ENCODE data around the gene MDFI. TPM values are rescaled to one million over a fixed set of nuclear protein-coding genes. Genes with fewer than 3 reads are reported as not detected.

The MDFI gene
- polyA plus RNA-seq, 1 donor from 2014 or later: 42.5 TPM

DNA sequence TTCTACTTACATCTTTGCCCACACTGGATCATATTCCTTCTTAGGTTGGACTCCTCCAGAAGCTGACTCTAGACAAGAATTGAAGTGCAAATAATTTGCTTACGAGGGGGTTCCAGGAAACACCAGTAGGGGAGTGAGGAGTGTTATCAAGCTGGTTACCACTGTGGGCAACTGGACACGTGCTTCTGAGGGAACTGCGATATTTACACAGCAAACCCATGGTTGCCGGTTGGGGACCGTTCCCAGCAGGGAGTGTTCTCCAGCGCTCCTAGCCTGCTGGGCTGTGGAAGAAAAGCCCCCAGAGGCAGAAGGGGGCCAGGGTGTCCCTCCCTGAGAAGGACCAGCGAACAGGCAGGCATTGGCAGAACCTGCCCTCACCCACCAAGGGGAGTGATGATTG is 21.7 kb downstream of the MDFI start:
- H3K36me3 ChIP-seq (ENCODE audit: insufficient read depth, low read length): no peaks in the 10 kb centered on the region
- no peaks in the 10 kb centered on the region for H3K9me3 ChIP-seq (ENCODE audit: low read length)
- no peaks in the 10 kb centered on the region for H3K9me2 ChIP-seq (ENCODE audit: insufficient read depth, low read length)
- no peaks in the 10 kb centered on the region for H3K79me2 ChIP-seq (replicated peaks; ENCODE audit: insufficient read depth, low read length)
- no peak overlapping the region for H3K27ac ChIP-seq (ENCODE audit: low read length)
- H3K4me3 ChIP-seq (ENCODE audit: low read length): no peak overlapping the region
- no peak for TF ChIP-seq TAF1 (IDR thresholded peaks at IDR 0.05; ENCODE audit: low read depth)
- TF ChIP-seq EZH2 (IDR thresholded peaks at IDR 0.05; ENCODE audit: borderline replicate concordance, insufficient read depth, low read length, poor library complexity, severe bottlenecking): no peak
- TF ChIP-seq RAD21 (conservative IDR thresholded peaks at IDR 0.05): no peak
- no peak for TF ChIP-seq SMC3 (conservative IDR thresholded peaks at IDR 0.05; ENCODE audit: poor library complexity)
- TF ChIP-seq, protein P1, sequence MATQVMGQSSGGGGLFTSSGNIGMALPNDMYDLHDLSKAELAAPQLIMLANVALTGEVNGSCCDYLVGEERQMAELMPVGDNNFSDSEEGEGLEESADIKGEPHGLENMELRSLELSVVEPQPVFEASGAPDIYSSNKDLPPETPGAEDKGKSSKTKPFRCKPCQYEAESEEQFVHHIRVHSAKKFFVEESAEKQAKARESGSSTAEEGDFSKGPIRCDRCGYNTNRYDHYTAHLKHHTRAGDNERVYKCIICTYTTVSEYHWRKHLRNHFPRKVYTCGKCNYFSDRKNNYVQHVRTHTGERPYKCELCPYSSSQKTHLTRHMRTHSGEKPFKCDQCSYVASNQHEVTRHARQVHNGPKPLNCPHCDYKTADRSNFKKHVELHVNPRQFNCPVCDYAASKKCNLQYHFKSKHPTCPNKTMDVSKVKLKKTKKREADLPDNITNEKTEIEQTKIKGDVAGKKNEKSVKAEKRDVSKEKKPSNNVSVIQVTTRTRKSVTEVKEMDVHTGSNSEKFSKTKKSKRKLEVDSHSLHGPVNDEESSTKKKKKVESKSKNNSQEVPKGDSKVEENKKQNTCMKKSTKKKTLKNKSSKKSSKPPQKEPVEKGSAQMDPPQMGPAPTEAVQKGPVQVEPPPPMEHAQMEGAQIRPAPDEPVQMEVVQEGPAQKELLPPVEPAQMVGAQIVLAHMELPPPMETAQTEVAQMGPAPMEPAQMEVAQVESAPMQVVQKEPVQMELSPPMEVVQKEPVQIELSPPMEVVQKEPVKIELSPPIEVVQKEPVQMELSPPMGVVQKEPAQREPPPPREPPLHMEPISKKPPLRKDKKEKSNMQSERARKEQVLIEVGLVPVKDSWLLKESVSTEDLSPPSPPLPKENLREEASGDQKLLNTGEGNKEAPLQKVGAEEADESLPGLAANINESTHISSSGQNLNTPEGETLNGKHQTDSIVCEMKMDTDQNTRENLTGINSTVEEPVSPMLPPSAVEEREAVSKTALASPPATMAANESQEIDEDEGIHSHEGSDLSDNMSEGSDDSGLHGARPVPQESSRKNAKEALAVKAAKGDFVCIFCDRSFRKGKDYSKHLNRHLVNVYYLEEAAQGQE (IDR thresholded peaks at IDR 0.05; ENCODE audit: borderline replicate concordance): no peak
- TF ChIP-seq POLR2AphosphoS5 (IDR thresholded peaks at IDR 0.05): no peak
- no peak for TF ChIP-seq EP300 (conservative IDR thresholded peaks at IDR 0.05; ENCODE audit: poor library complexity, severe bottlenecking)
- TF ChIP-seq, protein P2, sequence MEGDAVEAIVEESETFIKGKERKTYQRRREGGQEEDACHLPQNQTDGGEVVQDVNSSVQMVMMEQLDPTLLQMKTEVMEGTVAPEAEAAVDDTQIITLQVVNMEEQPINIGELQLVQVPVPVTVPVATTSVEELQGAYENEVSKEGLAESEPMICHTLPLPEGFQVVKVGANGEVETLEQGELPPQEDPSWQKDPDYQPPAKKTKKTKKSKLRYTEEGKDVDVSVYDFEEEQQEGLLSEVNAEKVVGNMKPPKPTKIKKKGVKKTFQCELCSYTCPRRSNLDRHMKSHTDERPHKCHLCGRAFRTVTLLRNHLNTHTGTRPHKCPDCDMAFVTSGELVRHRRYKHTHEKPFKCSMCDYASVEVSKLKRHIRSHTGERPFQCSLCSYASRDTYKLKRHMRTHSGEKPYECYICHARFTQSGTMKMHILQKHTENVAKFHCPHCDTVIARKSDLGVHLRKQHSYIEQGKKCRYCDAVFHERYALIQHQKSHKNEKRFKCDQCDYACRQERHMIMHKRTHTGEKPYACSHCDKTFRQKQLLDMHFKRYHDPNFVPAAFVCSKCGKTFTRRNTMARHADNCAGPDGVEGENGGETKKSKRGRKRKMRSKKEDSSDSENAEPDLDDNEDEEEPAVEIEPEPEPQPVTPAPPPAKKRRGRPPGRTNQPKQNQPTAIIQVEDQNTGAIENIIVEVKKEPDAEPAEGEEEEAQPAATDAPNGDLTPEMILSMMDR (IDR thresholded peaks at IDR 0.05; ENCODE audit: poor library complexity, severe bottlenecking): no peak
- TF ChIP-seq MXI1 (conservative IDR thresholded peaks at IDR 0.05; ENCODE audit: poor library complexity, severe bottlenecking): no peak
- H3F3A ChIP-seq (ENCODE audit: insufficient read depth, low read length, poor library complexity, severe bottlenecking): no peaks in the 10 kb centered on the region
- no peaks in the 10 kb centered on the region for H4K20me1 ChIP-seq (ENCODE audit: insufficient read depth)
- no peaks in the 10 kb centered on the region for H3K27me3 ChIP-seq (ENCODE audit: insufficient read depth, low read depth, low read length)
- H3K4me2 ChIP-seq (ENCODE audit: low read length): no peak overlapping the region
- H2AFZ ChIP-seq (ENCODE audit: low read depth, low read length): no peak overlapping the region
- H3K9ac ChIP-seq (ENCODE audit: low read length): no peak overlapping the region

DNA sequence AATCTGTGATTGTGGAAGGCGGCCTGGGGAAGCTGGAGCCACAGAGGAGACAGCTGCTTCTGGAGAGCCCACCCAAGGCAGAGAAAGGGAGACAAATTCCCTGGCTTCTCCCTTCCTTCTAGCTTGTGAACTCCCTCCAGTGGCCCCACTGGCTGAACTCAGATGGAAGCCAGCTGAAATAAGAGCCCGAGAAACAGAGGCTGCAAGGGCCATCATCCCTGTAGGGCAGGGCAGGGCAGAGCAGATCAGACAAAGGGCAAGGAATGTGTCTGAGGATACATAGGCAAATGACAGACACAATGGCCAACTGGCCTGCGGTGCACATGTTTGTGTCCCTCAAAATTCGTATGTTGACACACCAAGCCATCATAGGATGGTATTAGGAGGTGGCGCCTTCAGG is 25.3 kb downstream of the MDFI start:
- Histone ChIP-seq H3K9me2 (ENCODE audit: insufficient read depth, low read length) (no peaks in the 10 kb centered on the region), H2AFZ (ENCODE audit: low read depth, low read length) (no peak overlapping the region), H3K9me3 (ENCODE audit: low read length) (no peaks in the 10 kb centered on the region), H3F3A (ENCODE audit: insufficient read depth, low read length, poor library complexity, severe bottlenecking) (no peaks in the 10 kb centered on the region), H3K4me3 (ENCODE audit: low read length) (no peak overlapping the region), H3K4me2 (ENCODE audit: low read length) (no peak overlapping the region), H4K20me1 (ENCODE audit: insufficient read depth) (no peaks in the 10 kb centered on the region), H3K27ac (ENCODE audit: low read length) (no peak overlapping the region), H3K36me3 (ENCODE audit: insufficient read depth, low read length) (no peaks in the 10 kb centered on the region), H3K9ac (ENCODE audit: low read length) (no peak overlapping the region), H3K79me2 (replicated peaks; ENCODE audit: insufficient read depth, low read length) (no peaks in the 10 kb centered on the region), H3K27me3 (ENCODE audit: insufficient read depth, low read depth, low read length) (no peaks in the 10 kb centered on the region)
- TF ChIP-seq MXI1 (conservative IDR thresholded peaks at IDR 0.05; ENCODE audit: poor library complexity, severe bottlenecking) (no peak), EZH2 (IDR thresholded peaks at IDR 0.05; ENCODE audit: borderline replicate concordance, insufficient read depth, low read length, poor library complexity, severe bottlenecking) (no peak), POLR2AphosphoS5 (IDR thresholded peaks at IDR 0.05) (no peak), EP300 (conservative IDR thresholded peaks at IDR 0.05; ENCODE audit: poor library complexity, severe bottlenecking) (no peak), RAD21 (conservative IDR thresholded peaks at IDR 0.05) (no peak), TAF1 (IDR thresholded peaks at IDR 0.05; ENCODE audit: low read depth) (no peak), SMC3 (conservative IDR thresholded peaks at IDR 0.05; ENCODE audit: poor library complexity) (no peak)
- TF ChIP-seq, protein P1 (IDR thresholded peaks at IDR 0.05; ENCODE audit: borderline replicate concordance): no peak
- TF ChIP-seq, protein P2 (IDR thresholded peaks at IDR 0.05; ENCODE audit: poor library complexity, severe bottlenecking): no peak

All from neural cell (in vitro differentiated cells).